ENCODE data around the gene DCD. TPM values are rescaled to one million over a fixed set of nuclear protein-coding genes. Genes with fewer than 3 reads are reported as not detected.

DCD gene
- total and polyA plus RNA-seq, 2 of the 8 experiments (the other 6 are each of a cell fraction or from before 2014, with no cell fraction given), result not detected

GRCh38 chr12:54624315-54625279, 23.6 kb downstream of the DCD start:
- WGBS, 2 experiments (ENCODE audit: extremely low coverage in 1 of 2, insufficient coverage in 1 of 2, insufficient read length in 1 of 2, insufficient replicate concordance in 2 of 2, low coverage in 1 of 2, low lambda C conversion rate in 2 of 2, missing lambda C conversion rate in 1 of 2), result 63% methylated on average over 5 of the region's 5 CpGs; no CpG with 5 or more reads in 1 of the 2 experiments
- CTCF ChIA-PET (ENCODE audit: partially characterized antibody), result interaction anchor here (0.6 to 3.3 kb wide), 9 partner anchors 8 to 445 kb away, joined by 3 to 22 read pairs (median 3); partner anchors contain the start of gene LACRT
- no peak for TF ChIP-seq ATF3 (IDR thresholded peaks at IDR 0.05; ENCODE audit: insufficient read depth, low read depth, low read length)
- TF ChIP-seq RAD21 (IDR thresholded peaks at IDR 0.05 in 1 of 2, conservative IDR thresholded peaks at IDR 0.05 in 1 of 2; ENCODE audit: low read depth in 2 of 2, low read length in 2 of 2), result no peak
- no peak for TF ChIP-seq SUZ12 (IDR thresholded peaks at IDR 0.05; ENCODE audit: low read length)
- TF ChIP-seq TCF12 (IDR thresholded peaks at IDR 0.05; ENCODE audit: low read depth, low read length), result no peak
- no peak for TF ChIP-seq BCL11A (IDR thresholded peaks at IDR 0.05; ENCODE audit: low read depth in 2 of 2, low read length in 2 of 2)
- TF ChIP-seq CTBP2 (IDR thresholded peaks at IDR 0.05; ENCODE audit: borderline replicate concordance, insufficient read depth, insufficient read length, low read length), result no peak
- TF ChIP-seq JUN (IDR thresholded peaks at IDR 0.05; ENCODE audit: low read depth, low read length), result no peak

More at GRCh38 chr12:54624315-54625279, 23.6 kb downstream of the DCD start:
- H3K27me3 ChIP-seq (replicated peaks in 1 of 4; ENCODE audit: control insufficient read depth in 3 of 4, extremely low read depth in 1 of 4, insufficient read depth in 3 of 4, low read length in 3 of 4), result peaks cover 0 to 1% (median 0%) of the 10 kb centered on the region in 4 experiments; a peak in 1 of 7 replicates
- no peak overlapping the region for H3K9ac ChIP-seq (replicated peaks in 1 of 4; ENCODE audit: extremely low read depth in 1 of 4, low read depth in 3 of 4, low read length in 3 of 4)
- POLR2A ChIA-PET (ENCODE audit: partially characterized antibody), result no interaction called here
- no peak overlapping the region for H3K4me2 ChIP-seq (ENCODE audit: insufficient read depth in 1 of 2, low read depth in 2 of 2, low read length in 2 of 2)
- H3K4me3 ChIP-seq (ENCODE audit: extremely low read depth in 1 of 4, insufficient read depth in 2 of 4, low read depth in 3 of 4, low read length in 4 of 4), result no peak overlapping the region
- H3K79me2 ChIP-seq (ENCODE audit: control insufficient read depth in 1 of 2, insufficient read depth in 2 of 2, low read length in 2 of 2), result no peaks in the 10 kb centered on the region
- DNase-seq (ENCODE audit: low read depth in 1 of 2, low spot score in 2 of 2) (no peak), FAIRE-seq (no peak)
- no peak overlapping the region for H3K27ac ChIP-seq (ENCODE audit: low read depth, low read length)
- H2BK15ac ChIP-seq (ENCODE audit: low read length), result no peak overlapping the region
- no peaks in the 10 kb centered on the region for H3K23me2 ChIP-seq (ENCODE audit: low read depth, low read length)
- no peaks in the 10 kb centered on the region for H3K79me1 ChIP-seq (ENCODE audit: low read depth, low read length)
- no peak overlapping the region for H3K18ac ChIP-seq (ENCODE audit: extremely low read depth, low read length)
- no peak overlapping the region for H2AFZ ChIP-seq (ENCODE audit: low read length)
- no peaks in the 10 kb centered on the region for H3K36me3 ChIP-seq (ENCODE audit: control insufficient read depth in 2 of 4, insufficient read depth in 4 of 4, low read length in 3 of 4)
- H2BK20ac ChIP-seq (ENCODE audit: low read length), result no peak overlapping the region
- H4K8ac ChIP-seq (ENCODE audit: extremely low read depth, insufficient read depth, low read length), result no peak overlapping the region
- no peak overlapping the region for H4K5ac ChIP-seq (ENCODE audit: insufficient read length, low read depth, low read length)
- H4K20me1 ChIP-seq (replicated peaks in 1 of 2; ENCODE audit: control insufficient read depth in 1 of 2, insufficient read depth in 2 of 2, low read length in 2 of 2), result no peaks in the 10 kb centered on the region
- H2AK5ac ChIP-seq (ENCODE audit: low read depth, low read length), result no peak overlapping the region
- H3K23ac ChIP-seq (ENCODE audit: insufficient read length), result no peak overlapping the region
- no peak overlapping the region for H3K14ac ChIP-seq (ENCODE audit: insufficient read length)
- no peak overlapping the region for H3K4ac ChIP-seq (replicated peaks; ENCODE audit: insufficient read length, low read depth, low read length)
- H2BK120ac ChIP-seq (replicated peaks; ENCODE audit: low read depth, low read length), result no peak overlapping the region
- H3K9me3 ChIP-seq (ENCODE audit: insufficient read depth in 2 of 2, low read depth in 1 of 2, low read length in 1 of 2), result peaks cover 16 to 20% of the 10 kb centered on the region in 2 experiments
- no peak overlapping the region for H4K91ac ChIP-seq (replicated peaks; ENCODE audit: insufficient read length, low read length)
- H2BK5ac ChIP-seq (ENCODE audit: low read depth, low read length), result no peak overlapping the region
- H2BK12ac ChIP-seq (ENCODE audit: low read depth, low read length), result no peak overlapping the region
- no peak overlapping the region for H3K56ac ChIP-seq (replicated peaks; ENCODE audit: insufficient read length, low read depth, low read length)
- no peaks in the 10 kb centered on the region for H3K4me1 ChIP-seq (replicated peaks in 1 of 4; ENCODE audit: control insufficient read depth in 3 of 4, insufficient read depth in 4 of 4, low read length in 3 of 4)
